Posterior cingulate gyrus (tissue), 11 donors: ENCODE results near the gene RANBP17.
"Not testable (repeated sequence)": the region's sequence is repeated elsewhere in the genome, so short reads cannot be mapped to it uniquely, and the experiment has no call there.

Source experiments
- DNase-seq, 10 donors: peaks; one replicate each; pipeline versions ENCODE4 v3.0.0 to v3.0.0-alpha.2; 2020 to 2021; ENCODE audit warnings: mixed read lengths in 3 of 10
- intact Hi-C: fragments of 100-400 bp; cut with DNase I; formaldehyde crosslinking; loops from one replicate; pipeline ENCODE4 v1.15.1; 2023

RANBP17 gene

GRCh38 chr5:170937914-170938313 lies 76.1 kb downstream of the RANBP17 start:
- DNase-seq = no peak

GRCh38 chr5:170939178-170939577 lies 77.4 kb downstream of the RANBP17 start:
- intact Hi-C loops = no loop called here
- DNase-seq = no peak

More at GRCh38 chr5:170937914-170938313, 76.1 kb downstream of the RANBP17 start:
- intact Hi-C loops = no loop called here

- intact Hi-C loops = no loop called here
Observed at GRCh38 chr5:170941788-170942187, 80.0 kb downstream of the RANBP17 start.

GRCh38 chr5:170945275-170945674 lies 83.5 kb downstream of the RANBP17 start:
- intact Hi-C loops = no loop called here
- DNase-seq = no peak

More at GRCh38 chr5:170941788-170942187, 80.0 kb downstream of the RANBP17 start:
- DNase-seq = peak in 1 of 10 donors; percentile 6

GRCh38 chr5:170960567-170960966 lies 98.7 kb downstream of the RANBP17 start:
- intact Hi-C loops = no loop called here
- DNase-seq = no peak

- intact Hi-C loops = no loop called here
- DNase-seq = peak in 1 of 10 donors; percentile 47
Observed at GRCh38 chr5:170963521-170963920, 101.7 kb downstream of the RANBP17 start.

GRCh38 chr5:170974461-170974860 lies 112.6 kb downstream of the RANBP17 start:
- intact Hi-C loops = no loop called here
- DNase-seq = no peak

GRCh38 chr5:170980261-170980660 lies 118.4 kb downstream of the RANBP17 start:
- DNase-seq = not testable (repeated sequence)

GRCh38 chr5:170985486-170985885 lies 123.7 kb downstream of the RANBP17 start:
- DNase-seq = no peak
- intact Hi-C loops = no loop called here

More at GRCh38 chr5:170980261-170980660, 118.4 kb downstream of the RANBP17 start:
- intact Hi-C loops = not testable (repeated sequence)

GRCh38 chr5:170986598-170986997 lies 124.8 kb downstream of the RANBP17 start:
- intact Hi-C loops = no loop called here
- DNase-seq = no peak

- no peak for DNase-seq
- intact Hi-C loops = no loop called here
Observed at GRCh38 chr5:170993476-170993875, 131.7 kb downstream of the RANBP17 start.

GRCh38 chr5:171010086-171010485 lies 148.3 kb downstream of the RANBP17 start:
- no peak for DNase-seq

GRCh38 chr5:171010816-171011215 lies 149.0 kb downstream of the RANBP17 start:
- intact Hi-C loops = no loop called here
- DNase-seq = no peak

More at GRCh38 chr5:171010086-171010485, 148.3 kb downstream of the RANBP17 start:
- intact Hi-C loops = no loop called here

- intact Hi-C loops = no loop called here
- no peak for DNase-seq
Observed at GRCh38 chr5:171023508-171023907, 161.7 kb downstream of the RANBP17 start.

GRCh38 chr5:171024084-171024483 lies 162.3 kb downstream of the RANBP17 start:
- intact Hi-C loops = no loop called here
- DNase-seq = no peak

GRCh38 chr5:171029401-171029800 lies 167.6 kb downstream of the RANBP17 start:
- DNase-seq = no peak
- intact Hi-C loops = no loop called here

GRCh38 chr5:171031977-171032376 lies 170.2 kb downstream of the RANBP17 start:
- no peak for DNase-seq
- intact Hi-C loops = no loop called here

GRCh38 chr5:171032435-171032973 lies 170.7 kb downstream of the RANBP17 start:
- no peak for DNase-seq
- intact Hi-C loops = no loop called here

- DNase-seq, intact Hi-C loops: not testable (repeated sequence)
Observed at GRCh38 chr5:171041893-171042292, 180.1 kb downstream of the RANBP17 start.

GRCh38 chr5:171050916-171051315 lies 189.1 kb downstream of the RANBP17 start:
- intact Hi-C loops = no loop called here
- DNase-seq = no peak

GRCh38 chr5:171055875-171056454 lies 194.1 kb downstream of the RANBP17 start:
- intact Hi-C loops = no loop called here
- no peak for DNase-seq

GRCh38 chr5:171067540-171068130 lies 205.8 kb downstream of the RANBP17 start:
- intact Hi-C loops = no loop called here
- no peak for DNase-seq
